GM12874 (cell line): ENCODE results near the gene STK32B.

Source experiments
- TF ChIP-seq, protein P1 (sequence below): IDR thresholded peaks from 2 replicates; pipeline ENCODE4 v1.5.1; 2011; ENCODE audit warnings: low read depth, mild to moderate bottlenecking, control low read depth, low read length, moderate library complexity; ENCODE audit not compliant: insufficient read depth

The STK32B gene

DNA sequence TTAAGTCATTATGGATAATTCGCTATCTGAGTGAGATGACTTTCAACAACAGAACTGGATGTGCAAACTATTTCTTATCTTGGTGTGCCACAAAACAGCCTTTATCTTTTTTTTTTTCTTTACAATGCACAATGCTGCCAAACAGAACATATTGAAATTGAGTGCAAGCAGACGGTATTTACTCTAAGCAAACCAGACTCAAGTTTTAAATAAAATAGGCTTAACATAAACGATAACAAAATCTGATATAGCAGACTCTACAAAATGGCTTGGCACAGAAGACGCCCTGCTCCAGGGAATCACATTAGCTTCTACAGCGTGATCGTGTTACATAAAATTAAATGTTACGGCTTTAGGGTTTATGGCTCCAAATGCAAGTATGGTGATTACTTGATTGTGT, 9.6 kb upstream of the STK32B start:
- TF ChIP-seq, protein P1, sequence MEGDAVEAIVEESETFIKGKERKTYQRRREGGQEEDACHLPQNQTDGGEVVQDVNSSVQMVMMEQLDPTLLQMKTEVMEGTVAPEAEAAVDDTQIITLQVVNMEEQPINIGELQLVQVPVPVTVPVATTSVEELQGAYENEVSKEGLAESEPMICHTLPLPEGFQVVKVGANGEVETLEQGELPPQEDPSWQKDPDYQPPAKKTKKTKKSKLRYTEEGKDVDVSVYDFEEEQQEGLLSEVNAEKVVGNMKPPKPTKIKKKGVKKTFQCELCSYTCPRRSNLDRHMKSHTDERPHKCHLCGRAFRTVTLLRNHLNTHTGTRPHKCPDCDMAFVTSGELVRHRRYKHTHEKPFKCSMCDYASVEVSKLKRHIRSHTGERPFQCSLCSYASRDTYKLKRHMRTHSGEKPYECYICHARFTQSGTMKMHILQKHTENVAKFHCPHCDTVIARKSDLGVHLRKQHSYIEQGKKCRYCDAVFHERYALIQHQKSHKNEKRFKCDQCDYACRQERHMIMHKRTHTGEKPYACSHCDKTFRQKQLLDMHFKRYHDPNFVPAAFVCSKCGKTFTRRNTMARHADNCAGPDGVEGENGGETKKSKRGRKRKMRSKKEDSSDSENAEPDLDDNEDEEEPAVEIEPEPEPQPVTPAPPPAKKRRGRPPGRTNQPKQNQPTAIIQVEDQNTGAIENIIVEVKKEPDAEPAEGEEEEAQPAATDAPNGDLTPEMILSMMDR: no peak

DNA sequence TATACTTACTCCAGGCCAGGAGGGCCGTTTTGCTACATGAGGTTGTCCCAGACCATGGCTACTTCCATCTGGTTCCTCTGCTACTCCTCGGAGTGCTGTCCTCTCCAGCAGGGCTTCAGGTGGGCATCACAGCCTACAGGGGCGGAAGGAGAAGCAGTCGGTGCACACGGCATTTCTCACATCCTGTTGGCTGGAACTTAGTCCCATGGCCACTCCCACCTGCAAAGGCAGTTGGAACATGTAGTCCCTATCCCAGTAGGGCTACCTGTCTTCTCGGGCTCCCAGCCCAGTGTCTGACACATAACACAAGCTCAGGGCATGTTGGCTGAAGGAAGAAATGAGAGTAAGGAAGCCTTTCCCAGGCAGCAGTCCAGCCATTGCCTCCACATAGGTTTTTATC, 7.7 kb upstream of the STK32B start:
- TF ChIP-seq, protein P1: no peak

DNA sequence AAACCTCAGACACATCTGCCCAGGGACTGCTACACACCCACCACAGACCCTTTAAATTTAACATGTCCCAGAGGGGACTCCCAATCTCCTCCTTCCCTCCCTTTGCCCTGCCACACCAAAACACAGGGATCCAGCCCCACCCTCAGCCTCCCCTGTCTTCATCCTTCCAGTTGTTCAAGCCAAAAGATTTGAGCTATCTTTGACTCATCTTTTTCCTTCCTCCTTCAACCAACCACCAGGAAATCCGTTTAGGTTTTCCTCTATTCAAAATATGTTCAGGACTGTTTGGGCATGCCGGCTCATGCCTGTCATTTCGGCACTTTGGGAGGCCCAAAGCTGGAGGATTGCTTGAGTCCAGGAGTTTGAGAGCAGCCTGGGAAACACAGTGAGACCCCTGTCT, 6.9 kb upstream of the STK32B start:
- TF ChIP-seq, protein P1: no peak

DNA sequence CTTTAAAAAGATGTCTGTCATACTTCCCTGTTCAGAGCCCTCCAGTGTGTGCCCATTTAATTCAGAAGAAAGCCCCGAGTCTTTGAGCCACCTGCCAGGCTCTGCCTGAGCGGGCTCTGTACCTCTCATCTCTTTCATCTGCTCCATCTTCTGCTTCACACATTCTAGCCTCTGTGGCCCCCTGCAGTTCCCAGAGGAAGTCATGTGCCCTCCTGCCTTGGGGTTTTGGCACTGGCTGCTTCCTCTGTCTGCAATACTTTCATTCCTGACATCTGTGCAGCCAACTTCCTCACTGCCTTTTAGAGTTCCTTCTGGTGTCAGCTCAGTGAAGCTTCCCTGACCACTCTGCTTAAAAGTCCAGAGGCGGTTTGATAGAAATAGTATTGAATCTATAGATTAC, 6.2 kb upstream of the STK32B start:
- TF ChIP-seq, protein P1: no peak

GRCh38 chr4:5048721-5049120, 2.6 kb upstream of the STK32B start:
- TF ChIP-seq, protein P1: no peak

GRCh38 chr4:5050520-5051277, 581 bp upstream of the STK32B start:
- TF ChIP-seq, protein P1: peak; percentile 36; the same call in 1 of the 2 replicates

- TF ChIP-seq, protein P1: no peak
These were observed 973 bp downstream of the STK32B start for GRCh38 chr4:5052204-5052702.
